Measurements from ENCODE around the gene LRRC28.

DNA sequence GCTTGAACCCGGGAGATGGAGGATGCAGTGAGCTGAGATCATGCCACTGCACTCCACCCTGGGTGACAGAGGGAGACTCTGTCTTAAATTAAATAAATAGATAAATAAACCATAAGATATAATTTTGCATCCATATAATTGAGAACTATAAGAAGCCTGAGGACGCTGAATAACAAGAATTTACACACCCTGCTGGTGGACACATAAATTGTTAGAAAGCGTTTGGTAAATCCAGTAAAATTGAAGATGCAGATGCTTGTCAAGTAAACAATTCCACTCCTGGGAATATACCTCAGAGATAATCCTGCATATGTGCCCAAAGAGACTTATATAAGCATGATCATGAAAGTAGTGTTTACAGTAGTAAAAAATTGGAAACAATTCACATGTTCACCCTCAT is 43.6 kb upstream of the LRRC28 start:
- TF ChIP-seq, protein P1, sequence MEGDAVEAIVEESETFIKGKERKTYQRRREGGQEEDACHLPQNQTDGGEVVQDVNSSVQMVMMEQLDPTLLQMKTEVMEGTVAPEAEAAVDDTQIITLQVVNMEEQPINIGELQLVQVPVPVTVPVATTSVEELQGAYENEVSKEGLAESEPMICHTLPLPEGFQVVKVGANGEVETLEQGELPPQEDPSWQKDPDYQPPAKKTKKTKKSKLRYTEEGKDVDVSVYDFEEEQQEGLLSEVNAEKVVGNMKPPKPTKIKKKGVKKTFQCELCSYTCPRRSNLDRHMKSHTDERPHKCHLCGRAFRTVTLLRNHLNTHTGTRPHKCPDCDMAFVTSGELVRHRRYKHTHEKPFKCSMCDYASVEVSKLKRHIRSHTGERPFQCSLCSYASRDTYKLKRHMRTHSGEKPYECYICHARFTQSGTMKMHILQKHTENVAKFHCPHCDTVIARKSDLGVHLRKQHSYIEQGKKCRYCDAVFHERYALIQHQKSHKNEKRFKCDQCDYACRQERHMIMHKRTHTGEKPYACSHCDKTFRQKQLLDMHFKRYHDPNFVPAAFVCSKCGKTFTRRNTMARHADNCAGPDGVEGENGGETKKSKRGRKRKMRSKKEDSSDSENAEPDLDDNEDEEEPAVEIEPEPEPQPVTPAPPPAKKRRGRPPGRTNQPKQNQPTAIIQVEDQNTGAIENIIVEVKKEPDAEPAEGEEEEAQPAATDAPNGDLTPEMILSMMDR (IDR thresholded peaks at IDR 0.05), result no peak
- TF ChIP-seq POLR2A (IDR thresholded peaks at IDR 0.05), result no peak

Data from lower leg skin (tissue), 3 donors.